Suprapubic skin (tissue), 3 donors: ENCODE measurements around the gene CPEB2.

Experiments
- EP300 ChIP-seq: sonication (generic); formaldehyde crosslinking; IDR thresholded peaks from one replicate; pipeline ENCODE4 v1.6.1; 2017; ENCODE audit warnings: antibody characterized with exemption
- POLR2A ChIP-seq, 2 donors: fragments of 450-650 bp; IDR thresholded peaks; one replicate each; pipeline ENCODE4 v1.6.1; 2017; ENCODE audit warnings: antibody characterized with exemption in 2 of 2, mild to moderate bottlenecking in 2 of 2, moderate library complexity in 2 of 2
- TF ChIP-seq, protein P1 (sequence below), 2 donors: fragments of 200-600 bp in 1 of 2; fragments of 450-650 bp in 1 of 2; sonication (generic) in 1 of 2; IDR thresholded peaks; one replicate each; pipeline ENCODE4 v1.5.1; 2016 to 2019; ENCODE audit warnings: antibody characterized with exemption in 2 of 2, mild to moderate bottlenecking in 1 of 2, moderate library complexity in 1 of 2

DNA sequence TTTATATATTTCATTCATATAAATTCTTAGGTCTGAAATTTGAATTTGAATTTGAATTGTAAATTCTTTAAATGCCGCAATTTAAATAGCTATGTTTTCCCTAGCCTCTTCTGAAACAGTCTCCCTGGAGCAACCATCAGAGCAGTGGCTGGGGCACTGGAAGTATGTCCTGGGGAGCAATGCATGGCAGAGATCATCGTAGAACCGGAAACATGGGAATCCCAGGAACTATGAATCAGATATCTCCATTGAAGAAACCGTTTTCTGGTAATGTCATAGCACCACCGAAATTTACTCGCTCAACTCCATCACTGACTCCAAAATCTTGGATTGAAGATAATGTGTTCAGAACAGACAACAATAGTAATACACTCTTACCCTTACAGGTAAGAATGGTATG, 4.9 kb downstream of the CPEB2 start:
- TF ChIP-seq, protein P1, sequence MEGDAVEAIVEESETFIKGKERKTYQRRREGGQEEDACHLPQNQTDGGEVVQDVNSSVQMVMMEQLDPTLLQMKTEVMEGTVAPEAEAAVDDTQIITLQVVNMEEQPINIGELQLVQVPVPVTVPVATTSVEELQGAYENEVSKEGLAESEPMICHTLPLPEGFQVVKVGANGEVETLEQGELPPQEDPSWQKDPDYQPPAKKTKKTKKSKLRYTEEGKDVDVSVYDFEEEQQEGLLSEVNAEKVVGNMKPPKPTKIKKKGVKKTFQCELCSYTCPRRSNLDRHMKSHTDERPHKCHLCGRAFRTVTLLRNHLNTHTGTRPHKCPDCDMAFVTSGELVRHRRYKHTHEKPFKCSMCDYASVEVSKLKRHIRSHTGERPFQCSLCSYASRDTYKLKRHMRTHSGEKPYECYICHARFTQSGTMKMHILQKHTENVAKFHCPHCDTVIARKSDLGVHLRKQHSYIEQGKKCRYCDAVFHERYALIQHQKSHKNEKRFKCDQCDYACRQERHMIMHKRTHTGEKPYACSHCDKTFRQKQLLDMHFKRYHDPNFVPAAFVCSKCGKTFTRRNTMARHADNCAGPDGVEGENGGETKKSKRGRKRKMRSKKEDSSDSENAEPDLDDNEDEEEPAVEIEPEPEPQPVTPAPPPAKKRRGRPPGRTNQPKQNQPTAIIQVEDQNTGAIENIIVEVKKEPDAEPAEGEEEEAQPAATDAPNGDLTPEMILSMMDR (IDR thresholded peaks at IDR 0.05) = no peak
- TF ChIP-seq EP300 = no peak
- TF ChIP-seq POLR2A (IDR thresholded peaks at IDR 0.05) = no peak
